T-cell (primary cell): Measurements from ENCODE around the gene ERAP2. TPM values are rescaled to one million over a fixed set of nuclear protein-coding genes. Genes with fewer than 3 reads are reported as not detected.

Experiments used
- ATAC-seq, 4 experiments: fragments of 200-7000 bp in 3 of 4; fragments of 150-1000 bp in 1 of 4; cut with Tn5 transposase; replicated peaks in 1 of 4; 1 replicate in 3 of 4; 2 replicates in 1 of 4; pipeline ENCODE4 v1.10.0; 2021; ENCODE audit warnings: moderate library complexity in 3 of 4, mild to moderate bottlenecking in 2 of 4, moderate number of reproducible peaks in 1 of 4
- CTCF ChIA-PET, 2 donors: fragments of 300-600 bp; sonication (Branson Sonifier 250); formaldehyde crosslinking; loops; one replicate each; lab custom pipeline; 2022; ENCODE audit warnings: antibody characterized with exemption in 2 of 2; lab: Charles Lee
- POLR2A ChIA-PET, 2 donors: fragments of 300-600 bp; sonication (Branson Sonifier 250); formaldehyde crosslinking; loops; one replicate each; lab custom pipeline; 2022; ENCODE audit warnings: antibody characterized with exemption in 2 of 2; lab: Charles Lee
- DNase-seq, 35 experiments: peaks; one replicate each; pipeline versions ENCODE4 v3.0.0 to v3.0.0-alpha.2; 2013 to 2023
- H3K27ac ChIP-seq: one replicate; pipeline ENCODE4 v1.5.1; 2013; ENCODE audit warnings: low read length
- H3K27me3 ChIP-seq, 2 experiments: replicated peaks in 1 of 2; 1 replicate in 1 of 2; 2 replicates in 1 of 2; pipeline versions ENCODE4 v1.6.1 to v1.7.0; 2013; ENCODE audit warnings: low read length in 1 of 2, mixed read lengths in 1 of 2; ENCODE audit not compliant: control insufficient read depth in 2 of 2, insufficient read depth in 2 of 2; ENCODE audit errors: extremely low read depth in 1 of 2
- H3K36me3 ChIP-seq, 2 donors: 1 replicate in 1 of 2; 2 replicates in 1 of 2; pipeline versions ENCODE4 v1.6.1 to v1.7.0; 2013; ENCODE audit warnings: low read length in 1 of 2; ENCODE audit not compliant: control insufficient read depth in 2 of 2, insufficient read depth in 1 of 2; ENCODE audit errors: extremely low read depth in 1 of 2
- H3K4me1 ChIP-seq, 2 experiments: 1 replicate in 1 of 2; 2 replicates in 1 of 2; pipeline versions ENCODE4 v1.6.1 to v1.7.0; 2013; ENCODE audit warnings: low read length in 2 of 2, mixed read lengths in 1 of 2; ENCODE audit not compliant: insufficient read depth in 2 of 2, control insufficient read depth in 1 of 2; ENCODE audit errors: extremely low read depth in 1 of 2
- H3K4me3 ChIP-seq, 2 donors: 1 replicate in 1 of 2; 2 replicates in 1 of 2; pipeline versions ENCODE4 v1.5.1 to v1.7.0; 2013; ENCODE audit warnings: mild to moderate bottlenecking in 2 of 2, low read length in 1 of 2, moderate library complexity in 1 of 2; ENCODE audit not compliant: control insufficient read depth in 1 of 2; ENCODE audit errors: extremely low read depth in 1 of 2
- H3K9me3 ChIP-seq: 2 replicates; pipeline ENCODE4 v1.7.0; 2013
- H3K27ac Mint-ChIP-seq, 2 donors: one replicate each; pipeline ENCODE4 v1.8.0; 2020 to 2021; ENCODE audit warnings: mild to moderate bottlenecking in 2 of 2, mixed read lengths in 2 of 2
- H3K27me3 Mint-ChIP-seq, 2 donors: one replicate each; pipeline ENCODE4 v1.8.0; 2021 to 2022; ENCODE audit warnings: mixed read lengths in 2 of 2
- H3K36me3 Mint-ChIP-seq: one replicate; pipeline ENCODE4 v1.8.0; 2021; ENCODE audit warnings: mixed read lengths
- H3K4me1 Mint-ChIP-seq, 3 donors: one replicate each; pipeline ENCODE4 v1.8.0; 2020 to 2022; ENCODE audit warnings: mixed read lengths in 3 of 3, mild to moderate bottlenecking in 1 of 3
- H3K4me3 Mint-ChIP-seq, 3 donors: one replicate each; pipeline ENCODE4 v1.8.0; 2020 to 2022; ENCODE audit warnings: mild to moderate bottlenecking in 3 of 3, mixed read lengths in 3 of 3, moderate library complexity in 3 of 3
- H3K9me3 Mint-ChIP-seq, 3 donors: one replicate each; pipeline ENCODE4 v1.8.0; 2020 to 2022; ENCODE audit warnings: mixed read lengths in 3 of 3
- WGBS: methylation state at CpG from one replicate; pipeline ENCODE4 v1.1.5; 2013; ENCODE audit warnings: missing lambda C conversion rate; ENCODE audit not compliant: insufficient coverage; 5-methylcytosine and 5-hydroxymethylcytosine counted together
- total RNA-seq, 35 experiments: library from RNA in 6 of 35; stranded (reverse) in 6 of 35; fragments of 120-200 nt in 1 of 35; gene quantifications; one replicate each; pipeline versions ENCODE4 v1.2.1 to v1.2.4 and lab custom pipeline; 2013 to 2026

ERAP2 gene
- total RNA-seq, 5 donors from 2014 or later (not counting 1 experiment from before 2014, with no cell fraction given), result 40.4 to 162 (median 71.6) TPM

DNA sequence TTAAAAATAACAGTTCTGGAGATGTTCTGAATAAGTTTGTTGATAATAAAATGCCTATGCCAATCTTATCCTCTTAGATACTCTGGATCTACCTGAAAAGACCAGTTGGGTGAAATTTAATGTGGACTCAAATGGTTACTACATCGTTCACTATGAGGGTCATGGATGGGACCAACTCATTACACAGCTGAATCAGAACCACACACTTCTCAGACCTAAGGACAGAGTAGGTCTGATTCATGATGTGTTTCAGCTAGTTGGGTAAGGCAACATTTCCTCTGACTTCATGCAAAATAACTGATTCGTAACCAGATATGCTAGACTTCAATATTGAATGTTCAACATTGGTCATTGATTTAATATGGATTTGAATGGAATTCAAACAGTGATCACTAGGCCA, 27.0 kb downstream of the ERAP2 start:
- ChIA-PET CTCF (interaction anchor here (1.7 to 3.8 kb wide), 2 partner anchors 34 to 35 kb away, joined by 5 to 14 read pairs; no protein-coding TSS in a partner anchor), POLR2A (no interaction called here)
- DNase-seq, result no peak

DNA sequence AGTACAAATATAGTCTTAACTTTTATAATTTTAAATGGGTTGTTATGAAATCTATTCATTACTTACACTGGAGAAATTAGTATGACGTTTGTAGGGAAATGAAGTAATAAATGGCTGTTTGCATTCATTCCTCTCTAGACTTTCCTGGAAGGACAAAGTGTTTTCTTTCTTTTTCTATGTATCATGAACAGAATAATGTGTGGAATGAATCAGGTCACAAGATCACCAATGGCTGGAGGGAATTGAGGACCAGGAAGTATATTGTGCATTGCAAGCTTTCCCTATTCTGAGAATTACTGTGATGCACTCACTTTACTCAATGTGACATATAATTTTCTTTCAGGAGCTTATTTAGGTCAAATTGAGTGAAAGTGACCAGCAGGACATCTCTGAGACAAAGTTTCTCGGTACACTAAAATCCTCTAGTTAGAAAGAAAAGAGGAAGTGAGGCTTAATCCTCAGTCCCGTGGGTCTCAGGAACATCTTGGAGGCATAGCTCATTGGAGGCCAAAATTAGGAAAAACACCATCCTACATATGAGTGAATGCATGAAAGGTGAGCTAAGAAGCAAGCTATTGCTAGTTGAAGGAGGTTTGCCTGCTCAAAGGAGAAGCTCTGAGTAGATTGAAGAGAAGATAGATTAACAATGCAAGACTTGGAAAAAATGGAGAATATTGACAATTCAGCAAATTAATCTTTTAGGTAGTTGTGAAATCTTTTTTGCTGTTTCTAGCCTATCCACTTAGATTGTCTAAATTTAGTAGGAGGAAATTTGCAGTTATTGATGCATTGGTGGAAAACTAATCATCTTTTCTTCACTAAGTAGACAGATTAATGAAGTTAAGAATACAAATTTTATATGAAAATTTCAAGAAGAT, 28.0 kb downstream of the ERAP2 start:
- Histone ChIP-seq H3K4me3 (no peak overlapping the region), H3K9me3 (no peaks in the 10 kb centered on the region), H3K4me1 (peaks cover 0 to 3% of the 10 kb centered on the region in 2 experiments), H3K27me3 (no peaks in the 10 kb centered on the region), H3K36me3 (peaks cover 11 to 72% of the 10 kb centered on the region in 2 donors), H3K27ac (no peak overlapping the region)
- ChIA-PET POLR2A (interaction anchor here (0.5 to 0.8 kb wide), 4 partner anchors 8 to 1990 kb away, joined by 3 to 5 read pairs (median 3); no protein-coding TSS in a partner anchor), CTCF (interaction anchor here (0.9 to 3.8 kb wide), 4 partner anchors 11 to 93 kb away, joined by 3 to 14 read pairs (median 4); no protein-coding TSS in a partner anchor)
- DNase-seq, result no peak
- no peaks in the 10 kb centered on the region for H3K27me3 Mint-ChIP-seq
- WGBS, result no CpG with 5 or more reads among the region's 3 CpGs
- peaks cover 59% of the 10 kb centered on the region for H3K36me3 Mint-ChIP-seq
- peaks cover 15 to 31% (median 21%) of the 10 kb centered on the region in 3 donors for H3K4me1 Mint-ChIP-seq
- no peak for ATAC-seq
- H3K9me3 Mint-ChIP-seq, result no peaks in the 10 kb centered on the region
- H3K27ac Mint-ChIP-seq, result peak overlapping the region; percentile 44 to 61
- H3K4me3 Mint-ChIP-seq, result no peak overlapping the region

More for the DNA sequence above, 27.0 kb downstream of the ERAP2 start:
- peaks cover 11 to 72% of the 10 kb centered on the region in 2 donors for H3K36me3 ChIP-seq
- H3K4me3 Mint-ChIP-seq, result no peak overlapping the region
- no CpG with 5 or more reads among the region's 2 CpGs for WGBS
- no peak overlapping the region for H3K4me3 ChIP-seq
- no peak overlapping the region for H3K27ac ChIP-seq
- H3K4me1 Mint-ChIP-seq, result peaks cover 18 to 39% (median 20%) of the 10 kb centered on the region in 3 donors
- H3K27ac Mint-ChIP-seq, result no peak overlapping the region
- H3K4me1 ChIP-seq, result peaks cover 0 to 3% of the 10 kb centered on the region in 2 experiments
- no peaks in the 10 kb centered on the region for H3K27me3 Mint-ChIP-seq
- no peaks in the 10 kb centered on the region for H3K27me3 ChIP-seq
- H3K9me3 ChIP-seq, result no peaks in the 10 kb centered on the region
- no peak for ATAC-seq
- H3K9me3 Mint-ChIP-seq, result no peaks in the 10 kb centered on the region
- H3K36me3 Mint-ChIP-seq, result peaks cover 60% of the 10 kb centered on the region

DNA sequence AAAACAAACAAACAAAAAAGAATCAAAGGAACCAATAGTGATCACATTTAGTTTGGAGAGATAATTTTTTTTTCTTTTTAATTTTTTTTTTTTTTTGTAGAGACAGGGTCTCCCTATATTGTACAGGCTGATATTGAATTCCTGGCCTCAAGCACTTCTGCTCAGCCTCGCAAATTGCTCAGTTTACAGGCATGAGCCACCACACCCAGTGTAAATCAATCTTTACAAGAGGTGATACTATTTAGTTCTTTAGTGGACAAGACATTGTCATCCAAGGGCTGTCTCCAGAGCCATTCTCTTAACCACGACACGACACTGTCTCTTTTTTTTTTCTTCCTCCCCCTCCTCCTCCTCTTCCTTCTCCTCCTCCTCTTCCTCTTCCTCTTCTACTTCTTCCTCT, 29.6 kb downstream of the ERAP2 start:
- peak overlapping the region in 1 of 2 donors; percentile 36 for H3K27ac Mint-ChIP-seq
- POLR2A ChIA-PET, result interaction anchor here in 1 of 2 donors (0.5 kb wide), 1 partner anchor 1966 kb away, joined by 5 read pairs; no protein-coding TSS in a partner anchor
- peaks cover 57% of the 10 kb centered on the region for H3K36me3 Mint-ChIP-seq

DNA sequence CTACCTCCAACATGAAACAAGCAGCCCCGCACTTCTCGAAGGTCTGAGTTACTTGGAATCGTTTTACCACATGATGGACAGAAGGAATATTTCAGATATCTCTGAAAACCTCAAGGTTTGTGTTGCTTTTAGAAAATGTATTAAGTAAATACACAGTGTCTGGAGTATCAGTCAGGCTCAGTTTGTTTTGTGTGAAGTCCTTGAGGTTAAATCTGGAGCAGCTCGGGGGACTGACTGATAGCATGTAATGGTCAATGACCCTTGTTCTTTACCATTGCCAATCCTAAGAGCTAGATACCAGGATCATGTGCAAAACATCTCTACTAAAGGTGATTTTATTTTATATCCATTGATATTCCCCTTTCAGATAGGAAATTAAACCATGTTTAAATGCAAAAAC, 32.7 kb downstream of the ERAP2 start:
- peaks cover 11 to 18% (median 13%) of the 10 kb centered on the region in 3 donors for H3K4me1 Mint-ChIP-seq
- WGBS, result no CpG with 5 or more reads among the region's 4 CpGs
- ATAC-seq, result no peak
- Histone ChIP-seq H3K9me3 (no peaks in the 10 kb centered on the region), H3K4me3 (no peak overlapping the region), H3K27ac (no peak overlapping the region), H3K27me3 (no peaks in the 10 kb centered on the region), H3K36me3 (peaks cover 9 to 58% of the 10 kb centered on the region in 2 donors), H3K4me1 (peaks cover 0 to 3% of the 10 kb centered on the region in 2 experiments)
- no peaks in the 10 kb centered on the region for H3K9me3 Mint-ChIP-seq
- CTCF ChIA-PET, result interaction anchor here in 1 of 2 donors (0.5 kb wide), 1 partner anchor 107 kb away, joined by 3 read pairs; no protein-coding TSS in a partner anchor
- H3K27me3 Mint-ChIP-seq, result no peaks in the 10 kb centered on the region
- POLR2A ChIA-PET, result interaction anchor here in 1 of 2 donors (1.1 kb wide), 1 partner anchor 27 kb away, joined by 3 read pairs; the partner anchor contains the start of gene LNPEP
- DNase-seq, result no peak
- H3K4me3 Mint-ChIP-seq, result no peak overlapping the region
- peak overlapping the region in 1 of 2 donors; percentile 37 for H3K27ac Mint-ChIP-seq
- H3K36me3 Mint-ChIP-seq, result peaks cover 45% of the 10 kb centered on the region

More for the DNA sequence above, 29.6 kb downstream of the ERAP2 start:
- H3K9me3 ChIP-seq, result no peaks in the 10 kb centered on the region
- peaks cover 0 to 3% of the 10 kb centered on the region in 2 experiments for H3K4me1 ChIP-seq
- H3K27ac ChIP-seq, result no peak overlapping the region
- CTCF ChIA-PET, result interaction anchor here in 1 of 2 donors (0.6 to 0.7 kb wide), 2 partner anchors 10 to 98 kb away, joined by 3 to 5 read pairs; no protein-coding TSS in a partner anchor
- no peaks in the 10 kb centered on the region for H3K27me3 Mint-ChIP-seq
- DNase-seq (no peak), ATAC-seq (no peak)
- WGBS, result 100% methylated on average over 2 of the region's 3 CpGs
- H3K4me3 ChIP-seq, result no peak overlapping the region
- peaks cover 14 to 68% of the 10 kb centered on the region in 2 donors for H3K36me3 ChIP-seq
- H3K27me3 ChIP-seq, result no peaks in the 10 kb centered on the region
- H3K4me1 Mint-ChIP-seq, result peaks cover 15 to 23% (median 17%) of the 10 kb centered on the region in 3 donors
- H3K9me3 Mint-ChIP-seq, result no peaks in the 10 kb centered on the region
- H3K4me3 Mint-ChIP-seq, result no peak overlapping the region

DNA sequence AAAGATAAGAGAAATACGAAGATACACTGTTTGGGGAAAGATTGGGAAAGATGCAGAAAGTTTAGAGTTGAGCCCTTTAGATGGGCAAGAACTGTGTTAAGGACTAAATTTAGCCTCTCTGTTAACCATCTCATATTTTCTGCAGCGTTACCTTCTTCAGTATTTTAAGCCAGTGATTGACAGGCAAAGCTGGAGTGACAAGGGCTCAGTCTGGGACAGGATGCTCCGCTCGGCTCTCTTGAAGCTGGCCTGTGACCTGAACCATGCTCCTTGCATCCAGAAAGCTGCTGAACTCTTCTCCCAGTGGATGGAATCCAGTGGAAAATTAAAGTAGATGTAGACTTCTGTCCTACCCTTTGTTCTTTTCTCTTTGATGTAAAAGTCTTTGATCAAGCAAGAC, 33.1 kb downstream of the ERAP2 start:
- H3K9me3 ChIP-seq, result no peaks in the 10 kb centered on the region
- Mint-ChIP-seq H3K27ac (peak overlapping the region in 1 of 2 donors; percentile 37), H3K9me3 (no peaks in the 10 kb centered on the region), H3K4me3 (no peak overlapping the region), H3K36me3 (peaks cover 45% of the 10 kb centered on the region), H3K4me1 (peaks cover 12 to 16% (median 13%) of the 10 kb centered on the region in 3 donors), H3K27me3 (no peaks in the 10 kb centered on the region)
- no peak overlapping the region for H3K4me3 ChIP-seq
- no peak overlapping the region for H3K27ac ChIP-seq
- no peak for ATAC-seq
- peaks cover 9 to 58% of the 10 kb centered on the region in 2 donors for H3K36me3 ChIP-seq
- H3K27me3 ChIP-seq, result no peaks in the 10 kb centered on the region
- peaks cover 0 to 3% of the 10 kb centered on the region in 2 experiments for H3K4me1 ChIP-seq
- DNase-seq, result no peak
- 100% methylated on average over 3 of the region's 4 CpGs for WGBS
- POLR2A ChIA-PET, result interaction anchor here in 1 of 2 donors (0.5 to 1.1 kb wide), 2 partner anchors 11 to 27 kb away, joined by 3 read pairs; partner anchors contain the start of gene LNPEP
- CTCF ChIA-PET, result interaction anchor here (0.5 to 1.3 kb wide), 2 partner anchors 26 to 108 kb away, joined by 3 read pairs; partner anchors contain the start of gene LNPEP (in 1 of the 2)

DNA sequence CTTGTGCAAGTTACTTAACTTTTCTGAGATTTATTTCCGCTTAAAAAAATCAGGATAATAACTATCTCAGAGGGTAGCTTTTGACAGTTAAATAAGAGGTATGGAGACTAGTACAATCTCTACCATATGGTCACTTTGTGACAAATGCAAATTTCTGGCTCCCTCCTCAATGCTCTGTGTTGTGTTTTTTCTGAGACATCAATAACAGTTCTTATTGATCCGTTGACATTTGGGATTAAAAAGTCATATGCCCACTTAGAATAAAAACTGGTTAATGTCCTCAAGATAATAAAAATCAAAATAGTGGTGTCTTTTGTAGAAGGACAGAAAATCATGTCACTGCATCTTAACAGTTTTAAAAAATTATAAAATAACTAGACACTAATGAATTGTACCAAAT, 34.8 kb downstream of the ERAP2 start:
- peaks cover 46% of the 10 kb centered on the region for H3K36me3 Mint-ChIP-seq
- DNase-seq (no peak), ATAC-seq (no peak)
- no peaks in the 10 kb centered on the region for H3K4me1 ChIP-seq
- H3K9me3 Mint-ChIP-seq, result no peaks in the 10 kb centered on the region
- H3K27ac Mint-ChIP-seq, result peak overlapping the region; percentile 39 to 58
- WGBS, result no CpG with 5 or more reads among the region's 2 CpGs
- H3K4me3 ChIP-seq, result no peak overlapping the region
- peaks cover 8 to 60% of the 10 kb centered on the region in 2 donors for H3K36me3 ChIP-seq
- H3K4me3 Mint-ChIP-seq, result no peak overlapping the region
- H3K9me3 ChIP-seq, result no peaks in the 10 kb centered on the region
- H3K4me1 Mint-ChIP-seq, result peaks cover 10 to 12% (median 11%) of the 10 kb centered on the region in 3 donors
- no peak overlapping the region for H3K27ac ChIP-seq
- ChIA-PET POLR2A (interaction anchor here in 1 of 2 donors (0.6 kb wide), 1 partner anchor 26 kb away, joined by 3 read pairs; no protein-coding TSS in a partner anchor), CTCF (interaction anchor here in 1 of 2 donors (0.7 kb wide), 1 partner anchor 9 kb away, joined by 3 read pairs; no protein-coding TSS in a partner anchor)
- H3K27me3 ChIP-seq, result no peaks in the 10 kb centered on the region
- H3K27me3 Mint-ChIP-seq, result no peaks in the 10 kb centered on the region
